NCI-H1436 treated with DMSO at 0.1 percent for 48 hours (cell line): ENCODE data around the gene ELANE.
"Not testable (repeated sequence)": the region's sequence is repeated elsewhere in the genome, so short reads cannot be mapped to it uniquely, and the experiment has no call there.

ENCODE experiments used
- DNase-seq: peaks from one replicate; lab custom pipeline; 2025; lab: John Stamatoyannopoulos, UW

Gene ELANE

DNA sequence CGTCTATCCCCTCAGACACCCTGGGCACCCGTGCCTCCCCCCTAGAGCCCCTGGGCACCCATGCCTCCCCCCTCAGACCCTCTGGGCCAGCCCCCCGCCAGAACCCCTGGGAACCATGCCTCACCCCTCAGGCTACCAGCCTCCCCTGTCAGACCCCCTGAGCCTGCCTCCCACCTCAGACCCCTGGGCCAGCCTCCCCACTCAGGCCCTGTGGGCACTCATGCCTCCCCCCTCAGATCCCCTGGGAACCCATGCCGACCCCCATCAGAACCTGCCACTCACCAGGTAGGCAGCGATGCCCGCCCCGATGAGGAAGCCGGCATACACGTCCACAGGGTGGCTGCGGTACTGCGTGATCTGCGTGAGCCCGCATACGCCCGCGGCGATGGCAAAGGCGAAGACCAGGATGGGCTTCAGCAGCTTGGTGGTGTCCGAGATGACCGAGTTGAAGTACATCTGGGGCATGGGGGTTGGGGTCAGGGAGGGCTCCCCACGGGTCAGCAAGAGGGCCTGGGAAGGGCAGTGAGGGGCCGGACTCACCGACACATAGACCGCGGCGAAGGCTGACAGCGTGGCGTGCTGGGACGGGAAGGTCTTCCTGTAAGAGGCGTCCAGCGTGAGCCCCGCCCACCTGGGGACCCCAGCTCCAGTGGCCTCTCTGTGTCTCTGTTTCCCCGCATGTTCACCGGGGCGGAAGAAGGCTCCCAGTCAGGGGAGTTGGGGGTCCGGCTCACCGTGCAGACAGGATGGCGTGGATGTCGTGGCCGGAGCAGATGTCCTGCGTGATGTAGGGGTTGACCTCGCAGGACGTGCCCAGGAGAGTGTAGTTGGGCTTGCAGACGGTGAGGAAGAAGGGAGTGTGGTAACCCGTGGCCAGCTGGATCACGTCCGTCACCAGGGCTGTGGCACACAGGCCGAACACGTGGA is 37.7 kb upstream of the ELANE start:
- no peak for DNase-seq

DNA sequence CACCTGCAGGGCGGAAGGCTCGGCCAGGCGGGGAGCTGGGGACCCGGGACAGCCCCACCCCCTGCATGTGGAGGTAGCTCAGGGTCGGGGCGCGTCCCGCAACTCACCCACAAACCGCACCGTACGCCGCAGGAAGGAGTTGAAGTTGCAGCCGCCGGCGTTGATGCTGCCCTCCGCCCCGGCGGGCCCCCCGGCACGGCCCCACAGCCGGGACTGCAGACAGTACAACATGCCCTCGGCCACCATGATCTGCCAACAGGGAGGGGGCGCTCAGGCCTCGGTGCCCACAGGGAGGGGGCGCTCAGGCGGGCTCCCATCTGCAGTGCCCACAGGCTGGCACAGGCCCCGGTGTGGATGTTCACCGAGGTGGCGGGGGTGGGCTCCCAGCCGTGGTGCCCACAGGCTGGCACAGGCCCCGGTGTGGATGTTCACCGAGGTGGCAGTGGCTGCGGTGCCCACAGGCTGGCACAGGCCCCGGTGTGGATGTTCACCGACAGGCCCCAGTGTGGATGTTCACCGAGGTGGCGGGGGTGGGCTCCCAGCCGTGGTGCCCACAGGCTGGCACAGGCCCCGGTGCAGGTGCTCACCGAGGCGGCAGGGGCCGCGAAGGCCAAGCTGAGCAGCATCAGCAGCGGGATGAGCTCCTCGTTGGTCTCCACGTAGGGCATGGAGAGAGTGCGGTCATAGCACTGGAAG is 36.9 kb upstream of the ELANE start:
- no peak for DNase-seq

DNA sequence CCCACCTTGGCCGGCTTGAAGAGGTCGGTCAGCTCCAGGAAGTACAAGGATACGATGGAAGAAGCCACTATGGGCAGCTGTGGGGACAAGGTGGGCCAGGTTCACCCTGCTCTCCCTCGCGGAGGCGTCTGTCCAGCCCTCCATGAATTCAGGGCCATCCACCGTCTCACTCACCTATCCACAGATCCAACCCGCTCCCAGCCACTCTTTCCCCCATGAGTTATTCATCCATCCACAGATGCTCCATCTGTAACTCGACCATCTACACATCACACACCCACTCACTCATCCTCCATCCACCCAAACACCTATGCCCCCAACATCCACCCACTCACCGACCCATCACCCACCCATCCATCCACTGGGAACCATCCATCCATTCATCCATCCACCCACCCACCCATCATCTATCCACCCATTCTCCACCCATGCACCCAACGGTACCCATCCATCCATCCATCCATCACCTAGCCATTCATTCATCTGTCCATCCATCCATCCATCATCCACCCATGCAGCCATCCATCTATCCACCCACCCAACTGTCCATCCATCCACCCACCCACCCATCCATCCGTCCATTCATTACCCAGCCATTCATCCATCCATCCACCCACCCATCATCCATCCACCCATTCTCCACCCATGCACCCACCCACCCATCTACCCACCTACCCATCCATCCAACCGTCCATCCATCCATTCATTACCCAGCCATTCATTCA is 36.2 kb upstream of the ELANE start:
- no peak for DNase-seq

DNA sequence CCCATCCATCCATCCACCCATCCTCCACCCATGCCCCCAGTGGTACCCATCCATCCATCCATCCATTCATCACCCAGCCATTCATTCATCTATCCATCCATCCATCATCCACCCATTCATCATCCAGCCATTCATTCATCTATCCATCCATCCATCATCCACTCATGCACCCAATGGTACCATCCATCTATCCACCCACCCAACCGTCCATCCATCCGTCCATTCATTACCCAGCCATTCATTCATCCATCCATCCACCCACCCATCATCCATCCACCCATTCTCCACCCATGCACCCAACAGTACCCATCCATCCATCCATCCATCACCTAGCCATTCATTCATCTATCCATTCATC is 35.6 kb upstream of the ELANE start:
- DNase-seq: no peak

DNA sequence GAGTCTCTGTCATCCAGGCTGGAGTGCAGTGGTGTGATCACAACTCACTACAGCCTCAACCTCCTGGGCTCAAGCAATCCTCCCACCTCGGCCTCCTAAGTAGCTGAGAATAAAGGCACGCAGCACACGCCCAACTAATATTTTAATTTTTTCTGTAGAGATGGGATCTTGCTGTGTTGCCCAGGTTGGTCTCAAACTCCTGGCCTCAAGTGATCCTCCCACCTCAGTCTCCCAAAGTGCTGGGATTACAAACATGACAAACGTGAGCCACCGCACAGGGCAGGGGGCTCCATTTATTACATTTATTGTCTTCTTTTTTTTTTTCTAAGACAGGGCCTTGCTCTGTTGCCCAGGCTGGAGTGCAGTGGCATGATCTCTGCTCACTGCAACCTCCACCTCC is 31.9 kb upstream of the ELANE start:
- DNase-seq: not testable (repeated sequence)

DNA sequence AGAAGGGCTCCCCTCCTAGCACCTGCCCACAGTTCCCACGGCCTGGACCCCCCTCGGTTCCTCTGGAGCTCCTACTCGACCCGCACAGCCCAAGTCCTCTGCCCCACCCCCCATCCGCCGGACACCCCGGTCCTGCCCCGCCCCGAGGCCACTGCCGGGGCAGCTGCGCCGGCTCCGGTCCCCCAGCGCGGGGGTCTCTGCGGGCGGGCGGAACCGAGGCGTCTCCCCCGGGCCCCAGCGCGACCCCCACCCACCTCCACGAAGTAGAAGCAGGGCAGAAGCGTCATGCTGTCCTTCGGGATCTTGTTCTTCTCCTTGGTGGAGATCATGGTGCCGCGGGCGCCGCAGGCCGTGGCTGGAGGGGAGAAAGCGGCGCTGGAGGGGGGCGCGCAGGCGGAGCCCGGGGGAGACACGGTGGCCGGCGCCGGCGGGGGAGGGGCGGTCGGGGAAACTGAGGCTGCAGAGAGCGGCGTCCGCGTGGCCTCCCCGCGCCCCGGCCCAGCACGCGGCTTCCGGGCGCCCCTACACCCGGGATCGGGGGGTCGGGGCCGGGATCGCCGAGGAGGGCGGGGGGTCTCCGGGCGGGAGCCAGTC is 30.8 kb upstream of the ELANE start:
- no peak for DNase-seq

DNA sequence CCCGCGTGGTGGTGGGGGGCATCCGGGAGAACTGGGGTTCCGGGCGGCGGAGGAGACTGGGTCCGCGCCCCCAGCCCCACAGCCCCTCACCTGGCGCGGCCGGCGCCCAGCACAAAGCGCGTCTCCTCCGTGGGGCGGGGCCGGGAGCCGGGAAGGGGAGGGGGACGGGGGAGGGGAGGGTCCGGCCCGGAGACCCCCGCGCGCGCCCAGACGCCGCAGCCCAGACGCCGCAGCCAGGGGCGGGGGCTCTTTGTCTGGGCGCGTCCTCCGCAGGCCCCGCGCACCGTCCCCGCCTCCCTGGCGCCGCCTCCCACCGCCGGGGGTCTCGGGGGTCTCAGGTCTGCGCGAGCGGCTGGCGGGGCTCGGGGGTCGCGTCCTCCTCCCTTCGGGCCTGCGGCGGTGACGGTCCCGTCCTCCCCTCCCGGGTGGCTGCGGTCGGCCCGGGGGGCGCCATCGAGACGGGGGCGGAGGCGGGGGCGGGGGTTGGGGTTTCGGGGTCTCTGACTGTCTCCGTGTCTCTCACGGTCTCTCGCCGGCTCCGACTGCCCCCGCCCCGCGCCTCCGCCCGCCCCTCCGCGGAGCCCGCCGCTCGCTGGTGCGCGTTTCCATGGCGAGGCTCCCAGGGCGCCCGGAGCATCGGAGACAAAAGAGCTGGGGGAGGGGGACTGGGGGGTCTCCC is 30.1 kb upstream of the ELANE start, which contains the start of gene PLPPR3:
Gene PLPPR3, minus strand, starts transcription at position 131 of the 679 bp plus-strand sequence. CDS start 396 bp downstream, outside the sequence.
- DNase-seq: no peak

DNA sequence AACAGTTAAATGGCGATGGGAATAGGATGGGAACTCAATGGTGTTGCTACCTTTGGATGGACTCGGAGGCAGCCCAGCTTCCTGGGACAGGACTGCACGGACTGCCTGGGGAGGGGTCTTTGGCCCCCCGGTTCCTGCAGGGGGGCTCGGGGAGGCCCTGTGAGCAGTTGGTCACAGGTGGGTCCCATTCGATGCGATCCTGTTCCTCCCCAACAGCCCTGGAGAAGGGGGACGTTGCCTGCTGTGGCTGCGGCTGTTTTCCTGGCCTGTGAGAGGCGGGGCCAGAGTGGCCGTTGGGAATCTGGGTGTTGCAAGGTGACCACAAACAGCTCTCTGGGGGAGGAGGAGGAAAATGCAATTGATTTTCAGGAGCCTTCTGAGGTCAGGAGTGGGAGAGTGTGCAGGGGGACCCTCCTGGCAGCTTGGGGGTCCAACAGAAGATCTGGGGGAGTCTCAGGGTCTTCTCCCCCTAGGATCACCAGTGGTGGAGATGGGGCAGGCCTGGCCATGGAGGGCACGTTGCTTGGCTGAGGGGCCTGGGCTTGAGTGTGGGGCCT is 28.5 kb upstream of the ELANE start:
- no peak for DNase-seq

DNA sequence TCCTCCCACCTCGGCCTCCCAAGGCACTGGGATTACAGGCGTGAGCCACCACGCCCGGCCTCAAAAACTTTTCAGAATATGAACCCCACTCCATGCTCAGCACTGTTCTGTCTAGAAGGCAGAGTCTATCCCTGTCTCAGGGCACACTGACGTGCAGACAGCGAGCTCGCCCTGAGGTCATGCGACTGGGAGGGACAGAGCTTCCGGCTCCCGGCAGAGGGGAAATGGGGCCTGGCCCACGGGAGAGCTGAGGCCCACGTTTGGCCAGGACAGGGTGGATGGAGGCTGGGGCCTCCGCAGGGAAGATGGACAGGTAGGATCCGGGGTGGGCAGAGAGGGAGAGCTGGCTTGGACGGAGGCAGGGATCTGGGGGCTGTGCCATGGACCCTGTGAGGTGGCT is 27.2 kb upstream of the ELANE start:
- no peak for DNase-seq

DNA sequence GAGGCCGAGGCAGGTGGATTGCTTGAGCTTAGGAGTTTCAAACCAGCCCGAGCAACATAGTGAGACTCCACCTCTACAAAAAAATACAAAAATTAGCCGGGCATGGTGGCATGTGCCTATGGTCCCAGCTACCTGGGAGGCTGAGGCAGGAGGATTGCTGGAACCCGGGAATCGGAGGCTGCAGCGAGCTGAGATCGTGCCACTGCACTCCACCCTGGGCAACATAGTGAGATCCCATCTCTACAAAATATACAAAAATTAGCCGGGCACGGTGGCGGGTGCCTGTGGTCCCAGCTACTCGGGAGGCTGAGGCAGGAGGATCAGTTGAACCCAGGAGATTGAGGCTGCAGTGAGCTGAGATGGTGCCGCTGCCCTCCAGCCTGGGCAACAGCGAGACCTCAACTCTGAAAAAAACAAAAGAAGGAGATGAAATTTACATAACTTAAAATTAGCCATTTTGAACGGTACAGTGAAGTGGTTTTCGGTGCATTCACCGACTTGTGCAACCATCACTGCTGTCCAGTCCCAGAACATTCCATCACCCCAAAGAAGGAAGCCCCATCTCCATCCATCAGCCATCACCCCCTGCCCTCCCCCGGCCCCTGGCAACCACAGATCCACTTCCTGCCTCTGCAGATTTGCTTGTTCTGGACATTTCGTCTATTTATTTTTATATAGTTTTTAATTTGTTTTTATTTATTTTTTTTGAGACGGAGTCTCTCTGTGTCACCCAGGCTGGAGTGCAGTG is 26.0 kb upstream of the ELANE start:
- DNase-seq: no peak

DNA sequence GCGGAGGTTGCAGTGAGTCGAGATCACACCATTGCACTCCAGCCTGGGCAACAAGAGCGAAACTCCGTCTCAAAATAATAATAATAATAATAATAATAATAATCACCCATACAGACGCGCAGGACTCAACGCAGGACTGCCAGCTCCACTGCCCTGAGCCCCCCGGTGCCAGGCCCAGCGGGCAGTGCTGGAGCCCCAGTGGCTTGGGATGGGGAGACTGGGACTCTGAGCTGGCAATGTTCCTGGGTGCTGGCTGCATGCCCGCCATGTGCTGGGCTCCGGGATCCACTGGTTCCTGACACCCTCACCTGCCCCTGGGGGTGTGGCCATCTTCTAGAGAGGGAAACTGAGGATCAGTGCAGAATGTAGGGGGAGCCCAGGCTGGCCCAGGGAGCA is 24.8 kb upstream of the ELANE start:
- DNase-seq: no peak

DNA sequence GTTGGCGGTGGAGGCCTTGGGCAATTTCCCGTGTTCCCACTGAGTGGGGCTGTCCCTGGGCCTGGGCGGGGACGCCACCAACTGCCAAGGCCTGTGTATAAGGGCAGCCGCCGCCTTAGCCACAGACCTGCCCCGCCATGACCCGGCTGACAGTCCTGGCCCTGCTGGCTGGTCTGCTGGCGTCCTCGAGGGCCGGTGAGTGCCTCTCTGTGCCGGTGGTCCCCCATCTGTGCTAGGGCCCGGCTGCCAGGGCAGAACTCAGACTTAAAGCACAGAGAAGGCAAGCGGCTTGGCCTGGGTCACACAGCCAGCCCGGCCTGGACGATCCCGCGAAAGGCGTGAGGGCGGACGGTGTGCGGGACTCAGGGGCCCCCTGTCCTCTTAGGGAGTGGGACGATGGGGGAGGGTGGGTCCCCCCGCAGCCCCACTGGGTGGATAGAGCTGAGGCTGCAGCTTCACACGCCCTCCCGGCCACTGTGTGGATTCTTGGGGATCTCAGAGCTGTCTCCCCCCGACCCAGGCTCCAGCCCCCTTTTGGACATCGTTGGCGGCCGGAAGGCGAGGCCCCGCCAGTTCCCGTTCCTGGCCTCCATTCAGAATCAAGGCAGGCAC is 24.3 kb upstream of the ELANE start, which contains the start of gene AZU1:
Gene AZU1, plus strand, starts transcription at position 128 of the 612 bp plus-strand sequence. Its CDS starts 10 bp downstream, at position 138.
- no peak for DNase-seq

DNA sequence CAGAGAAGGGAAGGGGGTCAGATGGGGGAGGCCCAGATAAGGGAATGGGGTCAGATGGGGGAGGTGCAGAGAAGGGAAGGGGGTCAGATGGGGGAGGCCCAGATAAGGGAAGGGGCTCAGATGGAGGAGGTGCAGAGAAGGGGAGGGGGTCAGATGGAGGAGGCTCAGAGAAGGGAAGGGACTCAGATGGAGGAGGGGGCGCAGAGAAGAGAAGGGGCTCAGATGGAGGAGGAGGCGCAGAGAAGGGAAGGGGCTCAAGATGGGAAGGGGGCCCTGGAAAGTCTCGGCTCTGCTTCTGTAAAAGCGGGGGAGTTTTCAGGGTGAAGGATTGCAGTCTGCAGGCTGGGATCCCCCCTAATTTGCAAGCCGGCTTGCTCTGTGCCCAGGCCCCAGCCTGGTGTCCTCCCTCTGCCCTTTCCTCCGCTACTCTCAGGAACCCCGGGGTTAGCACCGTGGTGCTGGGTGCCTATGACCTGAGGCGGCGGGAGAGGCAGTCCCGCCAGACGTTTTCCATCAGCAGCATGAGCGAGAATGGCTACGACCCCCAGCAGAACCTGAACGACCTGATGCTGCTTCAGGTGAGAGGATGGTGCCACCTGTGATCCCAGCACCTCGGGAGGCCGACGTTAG is 22.9 kb upstream of the ELANE start:
- DNase-seq: no peak

DNA sequence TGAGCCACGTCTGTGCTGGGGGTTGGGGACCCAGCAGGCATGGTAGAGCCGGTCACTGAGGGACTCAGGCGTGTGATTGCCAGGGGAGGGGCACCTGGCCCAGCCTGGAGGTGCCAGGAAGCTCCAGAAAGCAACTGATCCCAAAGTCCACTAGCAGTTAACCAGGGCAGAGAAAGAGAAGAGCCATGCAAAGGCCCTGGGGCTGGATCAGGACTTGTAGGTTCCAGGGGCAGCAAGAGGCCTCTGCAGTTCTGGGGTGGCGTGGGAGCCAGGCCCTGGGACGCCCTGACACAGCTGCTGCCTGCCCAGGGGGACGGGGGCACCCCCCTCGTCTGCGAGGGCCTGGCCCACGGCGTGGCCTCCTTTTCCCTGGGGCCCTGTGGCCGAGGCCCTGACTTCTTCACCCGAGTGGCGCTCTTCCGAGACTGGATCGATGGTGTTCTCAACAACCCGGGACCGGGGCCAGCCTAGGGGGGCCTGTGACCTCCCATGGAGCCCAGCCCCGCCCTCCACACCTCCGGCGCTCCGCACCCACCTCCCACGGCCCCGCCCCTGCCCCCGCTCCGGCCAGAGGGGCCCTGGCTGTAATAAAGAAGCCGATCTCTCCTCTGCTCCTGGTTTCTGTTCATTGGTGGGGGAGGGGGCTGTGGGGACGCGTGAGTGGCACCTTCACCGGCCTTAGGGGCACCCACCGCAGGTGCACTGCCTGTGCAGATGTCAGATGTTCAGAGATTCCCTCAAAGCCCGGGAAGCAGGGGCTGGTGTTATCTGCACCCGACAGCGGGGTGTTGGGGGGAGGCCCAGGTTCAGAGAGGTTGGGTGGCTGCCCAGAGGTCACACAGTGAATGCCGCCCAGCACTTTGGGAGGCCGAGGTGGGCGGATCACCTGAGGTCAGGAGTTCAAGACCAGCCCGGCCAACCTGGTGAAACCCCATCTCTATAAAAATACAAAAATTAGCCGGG is 20.4 kb upstream of the ELANE start:
- no peak for DNase-seq

DNA sequence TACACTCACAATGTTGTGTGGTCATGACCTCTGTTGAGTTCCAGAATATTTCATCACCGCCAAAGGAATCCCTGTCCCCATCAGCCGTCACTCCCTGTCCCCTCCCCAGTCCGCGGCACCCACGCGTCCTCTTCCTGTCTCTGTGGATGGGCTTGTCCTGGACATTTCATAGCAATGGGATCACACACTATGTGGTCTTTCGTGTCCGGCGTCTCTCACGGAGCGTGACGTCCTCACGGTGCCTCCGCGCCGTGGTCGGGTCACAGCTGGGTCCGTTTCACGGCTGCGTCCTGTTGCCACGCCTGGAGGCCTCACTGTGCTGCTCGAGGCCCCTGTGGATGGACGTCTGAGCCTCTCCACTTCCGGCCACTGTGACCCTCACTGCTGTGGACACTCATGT is 17.9 kb upstream of the ELANE start:
- DNase-seq: no peak

DNA sequence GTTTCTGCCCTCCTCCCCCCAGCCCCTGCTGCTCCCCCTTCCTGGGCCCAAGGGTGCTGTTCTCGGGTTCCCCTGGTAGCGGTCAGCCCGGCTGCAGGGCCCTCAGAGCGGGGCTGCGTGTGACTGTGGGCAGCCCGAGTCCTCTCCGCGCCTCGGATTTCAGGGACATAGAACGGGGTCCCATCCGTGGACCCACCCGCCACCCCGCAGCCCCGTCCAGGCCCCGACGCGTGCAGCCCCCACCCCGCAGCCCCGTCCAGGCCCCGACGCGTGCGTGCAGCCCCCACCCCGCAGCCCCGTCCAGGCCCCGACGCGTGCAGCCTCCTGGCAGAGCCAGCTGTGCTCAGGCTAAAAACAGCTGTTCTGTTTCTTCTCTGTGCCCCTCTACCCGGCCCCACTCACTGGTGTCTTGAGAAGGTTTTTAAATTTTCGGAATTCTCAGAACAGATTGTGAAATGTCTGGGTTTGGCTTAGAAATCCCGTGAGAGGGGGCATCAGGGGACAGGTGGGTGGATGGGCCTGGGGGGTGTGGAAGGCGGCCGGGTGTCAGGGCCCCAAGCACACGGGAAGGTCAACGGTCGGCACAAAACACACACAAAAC is 16.8 kb upstream of the ELANE start:
- no peak for DNase-seq

DNA sequence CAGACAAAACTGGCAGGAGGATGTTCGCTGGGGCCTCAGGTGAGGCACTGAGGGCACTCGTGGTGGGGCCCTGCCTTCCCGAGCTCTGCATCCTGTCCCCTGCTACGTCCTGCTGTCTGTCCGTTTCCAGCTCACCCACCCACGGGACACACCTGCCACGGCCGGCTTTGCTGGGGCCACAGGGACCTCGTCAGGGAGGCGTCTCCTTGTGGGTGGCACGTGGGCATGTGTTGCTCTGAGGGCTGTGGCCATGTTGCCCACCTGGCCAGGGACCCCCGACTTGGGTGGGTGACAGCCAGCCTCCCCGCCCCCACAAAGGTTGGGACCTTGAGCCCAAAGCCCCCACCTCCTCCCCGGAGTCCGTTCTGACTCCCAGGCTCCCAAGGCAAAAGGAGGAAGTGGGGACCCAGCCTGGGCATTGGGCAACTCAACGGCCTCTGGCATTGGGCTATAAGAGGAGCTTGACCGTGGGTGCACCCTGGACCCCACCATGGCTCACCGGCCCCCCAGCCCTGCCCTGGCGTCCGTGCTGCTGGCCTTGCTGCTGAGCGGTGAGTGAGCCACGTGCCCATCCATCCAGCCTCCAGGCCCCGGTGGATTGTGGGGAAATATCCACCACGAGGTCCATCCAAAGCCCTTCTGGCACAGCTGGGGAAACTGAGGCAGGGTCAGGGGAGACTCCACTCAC is 11.4 kb upstream of the ELANE start, which contains the start of gene PRTN3:
Gene PRTN3, plus strand, starts transcription at position 481 of the 688 bp plus-strand sequence. Its CDS starts 10 bp downstream, at position 491.
- DNase-seq: no peak
